Smooth muscle cell (in vitro differentiated cells): ENCODE measurements around the gene TTC9. TPM values are rescaled to one million over a fixed set of nuclear protein-coding genes. Genes with fewer than 3 reads are reported as not detected.
A peak's percentile ranks its signal among the peaks of the same experiment; 100 is the strongest.

ENCODE experiments used
- DNase-seq: peaks from one replicate; lab custom pipeline; 2025; ENCODE audit not compliant: unreplicated experiment; lab: John Stamatoyannopoulos, UW
- H2AFZ ChIP-seq: fragments of 200-600 bp; sonication (generic); 2 replicates; pipeline ENCODE4 v1.6.0; 2016; ENCODE audit warnings: antibody characterized with exemption, low read depth, mild to moderate bottlenecking
- H3F3A ChIP-seq: fragments of 200-600 bp; sonication (generic); 2 replicates; pipeline ENCODE4 v1.6.0; 2017; ENCODE audit warnings: antibody characterized with exemption, low read depth
- H3K27ac ChIP-seq: fragments of 200-600 bp; sonication (generic); 2 replicates; pipeline ENCODE4 v1.5.1; 2016; ENCODE audit warnings: low read depth, mild to moderate bottlenecking
- H3K27me3 ChIP-seq: fragments of 200-600 bp; sonication (generic); 2 replicates; pipeline ENCODE4 v1.6.1; 2016; ENCODE audit warnings: low read depth, mild to moderate bottlenecking
- H3K36me3 ChIP-seq: fragments of 200-600 bp; sonication (generic); 2 replicates; pipeline ENCODE4 v1.5.1; 2016; ENCODE audit warnings: low read depth
- H3K4me1 ChIP-seq: fragments of 200-600 bp; sonication (generic); 2 replicates; pipeline ENCODE4 v1.5.1; 2016; ENCODE audit warnings: low read depth
- H3K4me2 ChIP-seq: fragments of 200-600 bp; sonication (generic); 2 replicates; pipeline ENCODE4 v1.6.0; 2016; ENCODE audit warnings: mild to moderate bottlenecking
- H3K4me3 ChIP-seq: fragments of 200-600 bp; sonication (generic); 2 replicates; pipeline ENCODE4 v1.5.1; 2016; ENCODE audit warnings: mild to moderate bottlenecking
- H3K79me2 ChIP-seq: fragments of 200-600 bp; sonication (generic); 2 replicates; pipeline ENCODE4 v1.6.0; 2016; ENCODE audit warnings: low read depth, mild to moderate bottlenecking
- H3K9ac ChIP-seq: fragments of 200-600 bp; sonication (generic); 2 replicates; pipeline ENCODE4 v1.6.0; 2016; ENCODE audit warnings: low read depth
- H3K9me3 ChIP-seq: fragments of 200-600 bp; sonication (generic); replicated peaks from 2 replicates; pipeline ENCODE4 v1.5.1; 2016; ENCODE audit warnings: low read depth
- H4K20me1 ChIP-seq: fragments of 200-600 bp; sonication (generic); 2 replicates; pipeline ENCODE4 v1.6.0; 2016; ENCODE audit warnings: low read depth
- WGBS: methylation state at CpG from one replicate; pipeline ENCODE4 v1.1.7; 2016; ENCODE audit warnings: low lambda C conversion rate; 5-methylcytosine and 5-hydroxymethylcytosine counted together
- polyA plus RNA-seq: library from polyadenylated mRNA; unstranded; fragments of >200 nt; fragmentation: Nextera tagmentation; extraction: Ambion mirVana; gene quantifications from 2 replicates; pipeline ENCODE4 v1.2.1, GENCODE V29; 2016
- total RNA-seq: library from RNA; depleted of rRNA; stranded (reverse); fragments of >200 nt; gene quantifications from 2 replicates; pipeline ENCODE4 v1.2.3, GENCODE V29; 2014
- TF ChIP-seq, protein P1 (sequence below): fragments of 200-600 bp; sonication (generic); IDR thresholded peaks from 2 replicates; pipeline ENCODE4 v1.5.1; 2017; ENCODE audit warnings: borderline replicate concordance, mild to moderate bottlenecking, antibody characterized with exemption; ENCODE audit not compliant: insufficient read depth, poor library complexity, severe bottlenecking

Gene TTC9
- total and polyA plus RNA-seq, 2 experiments from 2014 or later: 1.2 to 4.4 TPM

- Histone ChIP-seq H3K9me3 (no peaks in the 10 kb centered on the region), H3K4me1 (peaks cover 8% of the 10 kb centered on the region), H3K79me2 (peaks cover 43% of the 10 kb centered on the region), H3F3A (no peaks in the 10 kb centered on the region), H2AFZ (peak overlapping the region; percentile 60), H3K36me3 (no peaks in the 10 kb centered on the region), H3K27ac (peak overlapping the region; percentile 80), H3K4me2 (peak overlapping the region; percentile 77), H3K9ac (peak overlapping the region; percentile 82), H4K20me1 (peaks cover 26% of the 10 kb centered on the region), H3K27me3 (no peaks in the 10 kb centered on the region), H3K4me3 (peak overlapping the region; percentile 90)
- TF ChIP-seq, protein P1, sequence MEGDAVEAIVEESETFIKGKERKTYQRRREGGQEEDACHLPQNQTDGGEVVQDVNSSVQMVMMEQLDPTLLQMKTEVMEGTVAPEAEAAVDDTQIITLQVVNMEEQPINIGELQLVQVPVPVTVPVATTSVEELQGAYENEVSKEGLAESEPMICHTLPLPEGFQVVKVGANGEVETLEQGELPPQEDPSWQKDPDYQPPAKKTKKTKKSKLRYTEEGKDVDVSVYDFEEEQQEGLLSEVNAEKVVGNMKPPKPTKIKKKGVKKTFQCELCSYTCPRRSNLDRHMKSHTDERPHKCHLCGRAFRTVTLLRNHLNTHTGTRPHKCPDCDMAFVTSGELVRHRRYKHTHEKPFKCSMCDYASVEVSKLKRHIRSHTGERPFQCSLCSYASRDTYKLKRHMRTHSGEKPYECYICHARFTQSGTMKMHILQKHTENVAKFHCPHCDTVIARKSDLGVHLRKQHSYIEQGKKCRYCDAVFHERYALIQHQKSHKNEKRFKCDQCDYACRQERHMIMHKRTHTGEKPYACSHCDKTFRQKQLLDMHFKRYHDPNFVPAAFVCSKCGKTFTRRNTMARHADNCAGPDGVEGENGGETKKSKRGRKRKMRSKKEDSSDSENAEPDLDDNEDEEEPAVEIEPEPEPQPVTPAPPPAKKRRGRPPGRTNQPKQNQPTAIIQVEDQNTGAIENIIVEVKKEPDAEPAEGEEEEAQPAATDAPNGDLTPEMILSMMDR: no peak
- 33% methylated on average over 3 of the region's 3 CpGs for WGBS
- no peak for DNase-seq
Measured at GRCh38 chr14:70601162-70601561, 40.6 kb upstream of the TTC9 start.

DNA sequence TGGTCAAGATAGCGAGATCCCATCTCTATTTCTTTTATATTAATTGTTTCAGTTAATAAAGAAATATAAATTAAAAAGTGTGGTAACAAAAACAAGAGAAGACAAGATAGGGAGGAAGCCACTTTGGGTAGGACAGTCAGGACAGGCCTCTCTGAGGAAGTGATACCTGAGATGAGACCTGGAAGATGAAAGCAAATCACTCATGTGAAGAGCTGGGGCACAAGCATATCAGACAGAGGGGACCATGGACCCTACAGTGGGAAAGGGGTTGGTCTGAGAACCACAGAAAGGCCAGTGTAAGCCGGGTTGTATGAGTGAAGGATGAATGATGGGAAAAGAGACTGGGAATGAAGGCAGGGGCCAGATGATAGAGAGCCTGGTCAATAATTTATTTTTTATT, 39.5 kb upstream of the TTC9 start:
- 91% methylated on average over 2 of the region's 2 CpGs for WGBS
- H3K9ac ChIP-seq: no peak overlapping the region
- H2AFZ ChIP-seq: no peak overlapping the region
- H4K20me1 ChIP-seq: peaks cover 16% of the 10 kb centered on the region
- no peak overlapping the region for H3K27ac ChIP-seq
- peaks cover 8% of the 10 kb centered on the region for H3K4me1 ChIP-seq
- H3K27me3 ChIP-seq: no peaks in the 10 kb centered on the region
- no peaks in the 10 kb centered on the region for H3K36me3 ChIP-seq
- H3K79me2 ChIP-seq: peaks cover 32% of the 10 kb centered on the region
- no peak for DNase-seq
- no peaks in the 10 kb centered on the region for H3F3A ChIP-seq
- TF ChIP-seq, protein P1: no peak
- H3K4me3 ChIP-seq: no peak overlapping the region
- no peak overlapping the region for H3K4me2 ChIP-seq
- H3K9me3 ChIP-seq: no peaks in the 10 kb centered on the region

GRCh38 chr14:70611216-70611615, 30.5 kb upstream of the TTC9 start:
- Histone ChIP-seq H3K9me3 (no peaks in the 10 kb centered on the region), H3K36me3 (no peaks in the 10 kb centered on the region), H3K27ac (no peak overlapping the region), H3K4me1 (no peaks in the 10 kb centered on the region), H2AFZ (no peak overlapping the region), H3K79me2 (no peaks in the 10 kb centered on the region), H3K27me3 (peaks cover 8% of the 10 kb centered on the region), H3K4me2 (no peak overlapping the region), H3K9ac (no peak overlapping the region), H3K4me3 (no peak overlapping the region), H3F3A (no peaks in the 10 kb centered on the region), H4K20me1 (no peaks in the 10 kb centered on the region)
- TF ChIP-seq, protein P1: no peak
- no peak for DNase-seq
- 77% methylated on average over 3 of the region's 3 CpGs for WGBS

- no peaks in the 10 kb centered on the region for H4K20me1 ChIP-seq
- H3K36me3 ChIP-seq: no peaks in the 10 kb centered on the region
- H3K9ac ChIP-seq: no peak overlapping the region
- H2AFZ ChIP-seq: no peak overlapping the region
- TF ChIP-seq, protein P1: no peak
- DNase-seq: no peak
- H3F3A ChIP-seq: no peaks in the 10 kb centered on the region
- no peaks in the 10 kb centered on the region for H3K9me3 ChIP-seq
- H3K27me3 ChIP-seq: no peaks in the 10 kb centered on the region
- WGBS: 93% methylated on average over 3 of the region's 3 CpGs
- H3K79me2 ChIP-seq: no peaks in the 10 kb centered on the region
- no peaks in the 10 kb centered on the region for H3K4me1 ChIP-seq
- no peak overlapping the region for H3K4me3 ChIP-seq
- H3K27ac ChIP-seq: no peak overlapping the region
- no peak overlapping the region for H3K4me2 ChIP-seq
Measured at GRCh38 chr14:70616646-70617045, 25.1 kb upstream of the TTC9 start.
